K562 (cell line): Measurements from ENCODE around the gene DDIT3. TPM values are rescaled to one million over a fixed set of nuclear protein-coding genes. Genes with fewer than 3 reads are reported as not detected.

Source experiments
- BRD4 ChIP-seq: fragments of 200-600 bp; sonication (generic); IDR thresholded peaks from 2 replicates; pipeline ENCODE4 v1.6.1; 2017; ENCODE audit warnings: inconsistent platforms
- ELF2 ChIP-seq: fragments of 250-450 bp; sonication (Bioruptor Pico); IDR thresholded peaks from 2 replicates; pipeline ENCODE4 v1.5.0; 2021; ENCODE audit warnings: mild to moderate bottlenecking
- ELF4 ChIP-seq: fragments of 450-650 bp; formaldehyde crosslinking; IDR thresholded peaks from 2 replicates; pipeline ENCODE4 v1.4.0; 2022; ENCODE audit warnings: missing genetic modification characterization
- GABPB1 ChIP-seq: sonication (generic); formaldehyde crosslinking; IDR thresholded peaks from 2 replicates; pipeline ENCODE4 v1.8.0; 2022; ENCODE audit warnings: mild to moderate bottlenecking, missing genetic modification reagents
- HDAC8 ChIP-seq: fragments of 450-650 bp; IDR thresholded peaks from 2 replicates; pipeline ENCODE4 v1.6.1; 2016; ENCODE audit warnings: mild to moderate bottlenecking, missing genetic modification characterization, moderate library complexity, missing compliant biosample characterization
- HDGF ChIP-seq: fragments of 450-650 bp; IDR thresholded peaks from 2 replicates; pipeline ENCODE4 v1.6.1; 2016
- MYBL2 ChIP-seq, 2 experiments: fragments of 450-650 bp in 1 of 2; sonication (generic) in 1 of 2; formaldehyde crosslinking in 1 of 2; IDR thresholded peaks; 2 replicates each; pipeline versions ENCODE4 v1.6.1 to v1.8.1; 2017 to 2022; ENCODE audit warnings: borderline replicate concordance in 1 of 2, inconsistent platforms in 1 of 2, low read depth in 1 of 2, mild to moderate bottlenecking in 1 of 2, missing genetic modification reagents in 1 of 2, moderate library complexity in 1 of 2
- RHOXF2B ChIP-seq: fragments of 250-450 bp; sonication (Bioruptor Pico); conservative IDR thresholded peaks from 2 replicates; pipeline ENCODE4 v1.5.1; 2021
- SP1 ChIP-seq: sonication (generic); formaldehyde crosslinking; IDR thresholded peaks from 2 replicates; pipeline ENCODE4 v1.8.1; 2022; ENCODE audit warnings: mild to moderate bottlenecking, missing genetic modification reagents
- XRCC4 ChIP-seq: IDR thresholded peaks from one replicate; pipeline ENCODE4 v1.6.1; 2011; ENCODE audit not compliant: insufficient read depth, insufficient read length; ENCODE audit errors: extremely low read depth
- ZNF583 ChIP-seq: fragments of 250-450 bp; sonication (Bioruptor Pico); IDR thresholded peaks from 2 replicates; pipeline ENCODE4 v1.4.0; 2020
- ZNF589 ChIP-seq: fragments of 200-800 bp; sonication (Bioruptor generic); IDR thresholded peaks from 2 replicates; pipeline ENCODE4 v1.6.1; 2016; ENCODE audit warnings: low read depth, missing genetic modification characterization, missing compliant biosample characterization
- ZNF766 ChIP-seq: fragments of 200-800 bp; sonication (Bioruptor generic); conservative IDR thresholded peaks from 2 replicates; pipeline ENCODE4 v1.6.1; 2016; ENCODE audit warnings: missing genetic modification characterization, missing compliant biosample characterization
- ZNF780A ChIP-seq: fragments of 250-450 bp; sonication (Bioruptor Pico); IDR thresholded peaks from 2 replicates; pipeline ENCODE4 v1.5.0; 2021; ENCODE audit warnings: mild to moderate bottlenecking
- polyA plus RNA-seq, 8 experiments: library from polyadenylated mRNA; depleted of rRNA in 4 of 8; stranded (reverse) in 5 of 8; unstranded in 3 of 8; fragments of >200 nt; fragmentation: Nextera tagmentation in 2 of 8; fragmentation: Illumina TruSeq in 1 of 8; extraction: Ambion mirVana in 2 of 8; extraction: Trizol in 1 of 8; gene quantifications; 2 replicates each; pipeline versions ENCODE4 v1.2.1 to v1.2.3, GENCODE V29; 2011 to 2014; ENCODE audit warnings: inconsistent platforms in 1 of 8, missing spikeins in 1 of 8
- total RNA-seq, 7 experiments: library from RNA; depleted of rRNA in 6 of 7; stranded (reverse); fragments of >200 nt in 6 of 7; fragmentation: Illumina TruSeq in 2 of 7; extraction: Trizol in 2 of 7; gene quantifications; 2 replicates each; pipeline versions ENCODE4 v1.2.1 to v1.2.3, GENCODE V29; 2011 to 2021; ENCODE audit warnings: low replicate concordance in 1 of 7
- TF ChIP-seq, protein P1 (sequence below): fragments of 250-450 bp; sonication (Bioruptor Pico); IDR thresholded peaks from 2 replicates; pipeline ENCODE4 v1.4.0; 2020; ENCODE audit warnings: mild to moderate bottlenecking, moderate library complexity, borderline replicate concordance
- TF ChIP-seq, protein P2 (sequence below): IDR thresholded peaks from 2 replicates; pipeline ENCODE4 v1.6.1; 2012; ENCODE audit warnings: low read depth, low read length, improper control_type of control experiment, borderline replicate concordance
- TF ChIP-seq, protein P3 (sequence below): fragments of 450-650 bp; formaldehyde crosslinking; IDR thresholded peaks from 2 replicates; pipeline ENCODE4 v1.4.0; 2022; ENCODE audit warnings: missing genetic modification characterization
- TF ChIP-seq, protein P4 (sequence below): fragments of 450-650 bp; formaldehyde crosslinking; IDR thresholded peaks from 2 replicates; pipeline ENCODE4 v1.4.0; 2020; ENCODE audit warnings: mild to moderate bottlenecking, moderate library complexity
- TF ChIP-seq, protein P5 (sequence below): sonication (generic); formaldehyde crosslinking; IDR thresholded peaks from 2 replicates; pipeline ENCODE4 v1.8.0; 2022; ENCODE audit warnings: missing genetic modification reagents, mild to moderate bottlenecking, borderline replicate concordance

Gene DDIT3
- total and polyA plus RNA-seq, 9 of the 15 experiments (the other 6 are each of a cell fraction or from before 2014, with no cell fraction given) = 59.1 to 272 (median 89.9) TPM

DNA sequence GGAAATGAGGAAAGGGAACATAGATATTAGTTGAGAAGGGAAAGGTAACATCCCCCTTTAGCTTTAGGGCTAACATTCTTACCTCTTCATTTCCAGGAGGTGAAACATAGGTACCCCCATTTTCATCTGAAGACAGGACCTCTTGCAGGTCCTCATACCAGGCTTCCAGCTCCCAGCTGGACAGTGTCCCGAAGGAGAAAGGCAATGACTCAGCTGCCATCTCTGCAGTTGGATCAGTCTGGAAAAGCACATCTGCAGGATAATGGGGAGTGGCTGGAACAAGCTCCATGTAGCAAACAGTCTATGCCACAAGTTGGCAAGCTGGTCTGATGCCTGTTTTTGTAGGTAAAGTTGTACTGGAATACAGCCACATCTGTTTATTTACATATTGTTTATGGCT, 3.1 kb downstream of the DDIT3 start (continued):
- TF ChIP-seq, protein P1, sequence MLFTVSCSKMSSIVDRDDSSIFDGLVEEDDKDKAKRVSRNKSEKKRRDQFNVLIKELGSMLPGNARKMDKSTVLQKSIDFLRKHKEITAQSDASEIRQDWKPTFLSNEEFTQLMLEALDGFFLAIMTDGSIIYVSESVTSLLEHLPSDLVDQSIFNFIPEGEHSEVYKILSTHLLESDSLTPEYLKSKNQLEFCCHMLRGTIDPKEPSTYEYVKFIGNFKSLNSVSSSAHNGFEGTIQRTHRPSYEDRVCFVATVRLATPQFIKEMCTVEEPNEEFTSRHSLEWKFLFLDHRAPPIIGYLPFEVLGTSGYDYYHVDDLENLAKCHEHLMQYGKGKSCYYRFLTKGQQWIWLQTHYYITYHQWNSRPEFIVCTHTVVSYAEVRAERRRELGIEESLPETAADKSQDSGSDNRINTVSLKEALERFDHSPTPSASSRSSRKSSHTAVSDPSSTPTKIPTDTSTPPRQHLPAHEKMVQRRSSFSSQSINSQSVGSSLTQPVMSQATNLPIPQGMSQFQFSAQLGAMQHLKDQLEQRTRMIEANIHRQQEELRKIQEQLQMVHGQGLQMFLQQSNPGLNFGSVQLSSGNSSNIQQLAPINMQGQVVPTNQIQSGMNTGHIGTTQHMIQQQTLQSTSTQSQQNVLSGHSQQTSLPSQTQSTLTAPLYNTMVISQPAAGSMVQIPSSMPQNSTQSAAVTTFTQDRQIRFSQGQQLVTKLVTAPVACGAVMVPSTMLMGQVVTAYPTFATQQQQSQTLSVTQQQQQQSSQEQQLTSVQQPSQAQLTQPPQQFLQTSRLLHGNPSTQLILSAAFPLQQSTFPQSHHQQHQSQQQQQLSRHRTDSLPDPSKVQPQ (CRISPR knock-in tag) = no peak
- TF ChIP-seq HDGF (no peak), MYBL2 (IDR thresholded peaks at IDR 0.05; ENCODE audit: low read depth) (no peak), MYBL2 (CRISPR knock-in tag; IDR thresholded peaks at IDR 0.05; ENCODE audit: borderline replicate concordance) (no peak), ZNF589 (no peak), ELF2 (CRISPR knock-in tag) (0 out of 2 replicates have a peak, but pooled peaks have one; percentile 36), ZNF583 (CRISPR knock-in tag) (no peak), ELF4 (CRISPR knock-in tag) (no peak), HDAC8 (no peak), XRCC4 (no peak), GABPB1 (no peak), RHOXF2B (CRISPR knock-in tag) (0 out of 2 replicates have a peak, but pooled peaks have one; percentile 64), ZNF780A (CRISPR knock-in tag) (0 out of 2 replicates have a peak, but pooled peaks have one; percentile 22), ZNF766 (no peak), SP1 (CRISPR knock-in tag) (0 out of 2 replicates have a peak, but pooled peaks have one; percentile 13), BRD4 (no peak)
- TF ChIP-seq, protein P2, sequence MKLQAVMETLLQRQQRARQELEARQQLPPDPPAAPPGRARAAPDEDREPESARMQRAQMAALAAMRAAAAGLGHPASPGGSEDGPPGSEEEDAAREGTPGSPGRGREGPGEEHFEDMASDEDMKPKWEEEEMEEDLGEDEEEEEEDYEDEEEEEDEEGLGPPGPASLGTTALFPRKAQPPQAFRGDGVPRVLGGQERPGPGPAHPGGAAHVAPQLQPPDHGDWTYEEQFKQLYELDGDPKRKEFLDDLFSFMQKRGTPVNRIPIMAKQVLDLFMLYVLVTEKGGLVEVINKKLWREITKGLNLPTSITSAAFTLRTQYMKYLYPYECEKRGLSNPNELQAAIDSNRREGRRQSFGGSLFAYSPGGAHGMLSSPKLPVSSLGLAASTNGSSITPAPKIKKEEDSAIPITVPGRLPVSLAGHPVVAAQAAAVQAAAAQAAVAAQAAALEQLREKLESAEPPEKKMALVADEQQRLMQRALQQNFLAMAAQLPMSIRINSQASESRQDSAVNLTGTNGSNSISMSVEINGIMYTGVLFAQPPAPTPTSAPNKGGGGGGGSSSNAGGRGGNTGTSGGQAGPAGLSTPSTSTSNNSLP = no peak
- TF ChIP-seq, protein P3, sequence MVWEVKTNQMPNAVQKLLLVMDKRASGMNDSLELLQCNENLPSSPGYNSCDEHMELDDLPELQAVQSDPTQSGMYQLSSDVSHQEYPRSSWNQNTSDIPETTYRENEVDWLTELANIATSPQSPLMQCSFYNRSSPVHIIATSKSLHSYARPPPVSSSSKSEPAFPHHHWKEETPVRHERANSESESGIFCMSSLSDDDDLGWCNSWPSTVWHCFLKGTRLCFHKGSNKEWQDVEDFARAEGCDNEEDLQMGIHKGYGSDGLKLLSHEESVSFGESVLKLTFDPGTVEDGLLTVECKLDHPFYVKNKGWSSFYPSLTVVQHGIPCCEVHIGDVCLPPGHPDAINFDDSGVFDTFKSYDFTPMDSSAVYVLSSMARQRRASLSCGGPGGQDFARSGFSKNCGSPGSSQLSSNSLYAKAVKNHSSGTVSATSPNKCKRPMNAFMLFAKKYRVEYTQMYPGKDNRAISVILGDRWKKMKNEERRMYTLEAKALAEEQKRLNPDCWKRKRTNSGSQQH (CRISPR knock-in tag) = no peak
- TF ChIP-seq, protein P4, sequence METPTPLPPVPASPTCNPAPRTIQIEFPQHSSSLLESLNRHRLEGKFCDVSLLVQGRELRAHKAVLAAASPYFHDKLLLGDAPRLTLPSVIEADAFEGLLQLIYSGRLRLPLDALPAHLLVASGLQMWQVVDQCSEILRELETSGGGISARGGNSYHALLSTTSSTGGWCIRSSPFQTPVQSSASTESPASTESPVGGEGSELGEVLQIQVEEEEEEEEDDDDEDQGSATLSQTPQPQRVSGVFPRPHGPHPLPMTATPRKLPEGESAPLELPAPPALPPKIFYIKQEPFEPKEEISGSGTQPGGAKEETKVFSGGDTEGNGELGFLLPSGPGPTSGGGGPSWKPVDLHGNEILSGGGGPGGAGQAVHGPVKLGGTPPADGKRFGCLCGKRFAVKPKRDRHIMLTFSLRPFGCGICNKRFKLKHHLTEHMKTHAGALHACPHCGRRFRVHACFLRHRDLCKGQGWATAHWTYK (CRISPR knock-in tag) = 0 out of 2 replicates have a peak, but pooled peaks have one; percentile 18
- TF ChIP-seq, protein P5, sequence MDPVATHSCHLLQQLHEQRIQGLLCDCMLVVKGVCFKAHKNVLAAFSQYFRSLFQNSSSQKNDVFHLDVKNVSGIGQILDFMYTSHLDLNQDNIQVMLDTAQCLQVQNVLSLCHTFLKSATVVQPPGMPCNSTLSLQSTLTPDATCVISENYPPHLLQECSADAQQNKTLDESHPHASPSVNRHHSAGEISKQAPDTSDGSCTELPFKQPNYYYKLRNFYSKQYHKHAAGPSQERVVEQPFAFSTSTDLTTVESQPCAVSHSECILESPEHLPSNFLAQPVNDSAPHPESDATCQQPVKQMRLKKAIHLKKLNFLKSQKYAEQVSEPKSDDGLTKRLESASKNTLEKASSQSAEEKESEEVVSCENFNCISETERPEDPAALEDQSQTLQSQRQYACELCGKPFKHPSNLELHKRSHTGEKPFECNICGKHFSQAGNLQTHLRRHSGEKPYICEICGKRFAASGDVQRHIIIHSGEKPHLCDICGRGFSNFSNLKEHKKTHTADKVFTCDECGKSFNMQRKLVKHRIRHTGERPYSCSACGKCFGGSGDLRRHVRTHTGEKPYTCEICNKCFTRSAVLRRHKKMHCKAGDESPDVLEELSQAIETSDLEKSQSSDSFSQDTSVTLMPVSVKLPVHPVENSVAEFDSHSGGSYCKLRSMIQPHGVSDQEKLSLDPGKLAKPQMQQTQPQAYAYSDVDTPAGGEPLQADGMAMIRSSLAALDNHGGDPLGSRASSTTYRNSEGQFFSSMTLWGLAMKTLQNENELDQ (CRISPR knock-in tag) = no peak
